SK-N-MC (cell line): ENCODE measurements around the gene VAV1.
"Not testable (repeated sequence)": the region's sequence is repeated elsewhere in the genome, so short reads cannot be mapped to it uniquely, and the experiment has no call there.

ENCODE experiments used
- DNase-seq: peaks from one replicate; pipeline ENCODE4 v3.0.0-alpha.2; 2011; ENCODE audit warnings: low read depth, low spot score
- H3K27ac ChIP-seq: fragments of 200-600 bp; sonication (generic); 2 replicates; pipeline ENCODE4 v1.5.1; 2016; ENCODE audit warnings: mixed run types
- H3K36me3 ChIP-seq: fragments of 200-600 bp; sonication (generic); 2 replicates; pipeline ENCODE4 v1.6.1; 2017; ENCODE audit warnings: antibody characterized with exemption, low read length, mixed read lengths; ENCODE audit not compliant: insufficient read depth
- H3K4me3 ChIP-seq: fragments of 200-600 bp; sonication (generic); 2 replicates; pipeline ENCODE4 v1.5.1; 2016
- H3K9ac ChIP-seq: fragments of 200-600 bp; sonication (generic); 2 replicates; pipeline ENCODE4 v1.8.0; 2017; ENCODE audit warnings: mixed run types, mixed read lengths; ENCODE audit not compliant: insufficient read length
- H3K9me3 ChIP-seq: fragments of 200-600 bp; sonication (generic); 2 replicates; pipeline ENCODE4 v1.6.1; 2017; ENCODE audit warnings: low read depth, mild to moderate bottlenecking, antibody characterized with exemption, low read length, moderate library complexity, mixed read lengths
- EZH2 ChIP-seq: fragments of 200-600 bp; sonication (generic); IDR thresholded peaks from one replicate; pipeline ENCODE4 v1.6.1; 2017; ENCODE audit warnings: antibody characterized with exemption
- FOXP2 ChIP-seq: optimal IDR thresholded peaks from 2 replicates; pipeline ENCODE3; 2011; ENCODE audit warnings: mild to moderate bottlenecking, moderate library complexity; ENCODE audit not compliant: insufficient read depth; ENCODE audit errors: extremely low read length, control extremely low read depth
- POLR2AphosphoS5 ChIP-seq: IDR thresholded peaks from 2 replicates; pipeline ENCODE4 v1.6.1; 2012; ENCODE audit warnings: mild to moderate bottlenecking, low read depth, low read length, borderline replicate concordance

VAV1 gene

GRCh38 chr19:6853868-6854267 is 81.4 kb downstream of the VAV1 start:
- Histone ChIP-seq H3K36me3 (no peaks in the 10 kb centered on the region), H3K27ac (no peak overlapping the region), H3K9ac (no peak overlapping the region), H3K9me3 (no peaks in the 10 kb centered on the region), H3K4me3 (no peak overlapping the region)
- TF ChIP-seq FOXP2, result no peak
- no peak for TF ChIP-seq POLR2AphosphoS5
- no peak for TF ChIP-seq EZH2
- DNase-seq, result no peak

GRCh38 chr19:6854758-6855157 is 82.2 kb downstream of the VAV1 start:
- no peaks in the 10 kb centered on the region for H3K9me3 ChIP-seq
- no peaks in the 10 kb centered on the region for H3K36me3 ChIP-seq
- DNase-seq, result no peak
- H3K4me3 ChIP-seq, result no peak overlapping the region
- TF ChIP-seq FOXP2 (no peak), POLR2AphosphoS5 (no peak), EZH2 (no peak)
- H3K9ac ChIP-seq, result no peak overlapping the region
- no peak overlapping the region for H3K27ac ChIP-seq

DNA sequence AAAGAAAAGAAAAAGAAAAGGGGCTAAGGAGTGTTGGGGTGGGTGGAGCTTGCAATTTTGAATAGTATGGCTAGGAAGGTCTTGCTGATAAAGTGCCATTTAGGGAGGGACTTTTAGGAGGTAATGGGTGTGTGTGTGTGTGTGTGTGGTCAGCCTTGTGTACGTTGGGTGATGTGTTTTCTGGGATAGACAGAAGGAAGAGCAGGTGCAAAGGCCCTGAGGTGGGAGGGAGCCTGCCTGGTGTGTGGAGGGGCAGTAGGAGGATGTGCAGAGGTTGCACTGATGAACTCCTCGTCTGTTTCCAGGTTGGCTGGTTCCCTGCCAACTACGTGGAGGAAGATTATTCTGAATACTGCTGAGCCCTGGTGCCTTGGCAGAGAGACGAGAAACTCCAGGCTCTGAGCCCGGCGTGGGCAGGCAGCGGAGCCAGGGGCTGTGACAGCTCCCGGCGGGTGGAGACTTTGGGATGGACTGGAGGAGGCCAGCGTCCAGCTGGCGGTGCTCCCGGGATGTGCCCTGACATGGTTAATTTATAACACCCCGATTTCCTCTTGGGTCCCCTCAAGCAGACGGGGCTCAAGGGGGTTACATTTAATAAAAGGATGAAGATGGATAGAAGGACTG is 84.4 kb downstream of the VAV1 start:
- Histone ChIP-seq H3K9me3 (no peaks in the 10 kb centered on the region), H3K27ac (no peak overlapping the region), H3K9ac (no peak overlapping the region), H3K4me3 (no peak overlapping the region), H3K36me3 (no peaks in the 10 kb centered on the region)
- TF ChIP-seq FOXP2, result no peak
- no peak for TF ChIP-seq EZH2
- no peak for TF ChIP-seq POLR2AphosphoS5
- DNase-seq, result no peak

DNA sequence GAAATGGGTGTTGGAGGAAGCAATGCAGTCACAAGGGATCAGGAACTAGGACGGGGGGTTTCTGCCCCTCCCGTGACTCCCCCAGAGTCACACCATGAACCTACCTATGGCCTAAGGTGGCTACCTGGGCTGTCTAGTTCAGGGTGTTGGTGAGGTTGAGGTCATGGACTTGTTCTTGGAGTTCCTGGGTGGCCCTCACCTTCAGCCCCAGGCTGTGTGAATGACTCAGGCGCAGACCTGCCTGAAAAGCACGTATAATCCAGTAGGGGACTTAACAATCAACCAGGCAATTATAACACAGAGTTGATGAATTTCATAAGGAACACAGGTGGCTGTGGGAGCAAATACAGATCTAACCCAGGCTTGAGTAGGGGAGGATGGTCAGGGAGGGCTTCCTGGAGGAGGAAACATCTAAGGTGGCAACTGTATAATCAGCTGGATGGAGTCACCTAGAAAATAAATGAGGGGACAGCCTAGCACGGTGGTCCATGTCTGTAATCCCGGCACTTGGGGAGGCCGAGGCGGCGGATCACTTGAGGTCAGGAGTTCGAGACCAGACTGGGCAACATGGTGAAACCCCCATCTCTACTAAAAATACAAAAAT is 89.3 kb downstream of the VAV1 start:
- no peaks in the 10 kb centered on the region for H3K9me3 ChIP-seq
- H3K4me3 ChIP-seq, result no peak overlapping the region
- H3K27ac ChIP-seq, result no peak overlapping the region
- H3K9ac ChIP-seq, result no peak overlapping the region
- TF ChIP-seq POLR2AphosphoS5 (no peak), FOXP2 (no peak), EZH2 (no peak)
- no peak for DNase-seq
- no peaks in the 10 kb centered on the region for H3K36me3 ChIP-seq

DNA sequence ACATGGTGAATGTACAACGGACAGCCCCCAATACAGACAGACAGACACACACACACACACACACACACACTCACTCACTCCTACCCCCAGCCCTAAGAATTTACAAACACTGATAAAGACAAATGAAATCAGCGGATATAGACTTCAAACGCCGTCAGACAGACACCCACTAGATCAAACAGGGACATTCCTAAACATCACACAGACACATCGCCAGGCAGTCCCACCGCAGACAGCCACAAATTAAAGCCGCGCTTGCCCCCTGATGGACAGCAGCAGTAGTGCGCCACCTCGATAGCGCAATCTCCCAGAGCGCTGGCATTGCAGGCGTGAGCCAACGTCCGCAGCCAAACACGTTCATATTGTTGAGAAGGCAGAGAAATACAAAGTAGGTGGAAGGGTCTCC is 90.2 kb downstream of the VAV1 start:
- Histone ChIP-seq H3K9ac (no peak overlapping the region), H3K9me3 (no peaks in the 10 kb centered on the region), H3K27ac (no peak overlapping the region), H3K36me3 (no peaks in the 10 kb centered on the region), H3K4me3 (peak overlapping the region; percentile 76)
- peak; percentile 67 for DNase-seq
- TF ChIP-seq POLR2AphosphoS5 (no peak), EZH2 (no peak), FOXP2 (no peak)

GRCh38 chr19:6864325-6864940 is 91.9 kb downstream of the VAV1 start:
- Histone ChIP-seq H3K4me3 (no peak overlapping the region), H3K27ac (no peak overlapping the region), H3K9ac (no peak overlapping the region), H3K9me3 (no peaks in the 10 kb centered on the region), H3K36me3 (no peaks in the 10 kb centered on the region)
- no peak for DNase-seq
- no peak for TF ChIP-seq FOXP2
- no peak for TF ChIP-seq EZH2
- TF ChIP-seq POLR2AphosphoS5, result no peak

DNA sequence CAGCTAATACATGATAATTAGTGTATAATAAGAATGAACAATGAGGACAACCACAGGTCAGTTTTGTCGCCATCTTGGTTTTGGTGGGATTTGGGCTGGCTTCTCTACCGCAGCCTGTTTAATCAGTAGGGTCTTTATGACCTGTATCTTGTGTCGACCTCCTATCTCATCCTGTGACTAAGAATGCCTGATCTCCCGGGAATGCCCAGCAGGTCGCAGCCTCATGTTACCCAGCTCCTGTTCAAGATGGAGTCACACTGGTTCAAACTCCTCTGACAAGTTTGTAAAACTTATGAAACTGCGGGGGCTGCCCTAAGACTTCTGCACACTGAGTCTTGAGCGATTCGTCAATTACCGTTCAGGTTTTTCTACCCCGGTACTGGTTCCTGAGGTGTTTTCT is 93.3 kb downstream of the VAV1 start:
- Histone ChIP-seq H3K36me3 (no peaks in the 10 kb centered on the region), H3K4me3 (no peak overlapping the region), H3K9ac (no peak overlapping the region), H3K27ac (no peak overlapping the region), H3K9me3 (no peaks in the 10 kb centered on the region)
- DNase-seq, result no peak
- no peak for TF ChIP-seq EZH2
- TF ChIP-seq POLR2AphosphoS5, result no peak
- no peak for TF ChIP-seq FOXP2

DNA sequence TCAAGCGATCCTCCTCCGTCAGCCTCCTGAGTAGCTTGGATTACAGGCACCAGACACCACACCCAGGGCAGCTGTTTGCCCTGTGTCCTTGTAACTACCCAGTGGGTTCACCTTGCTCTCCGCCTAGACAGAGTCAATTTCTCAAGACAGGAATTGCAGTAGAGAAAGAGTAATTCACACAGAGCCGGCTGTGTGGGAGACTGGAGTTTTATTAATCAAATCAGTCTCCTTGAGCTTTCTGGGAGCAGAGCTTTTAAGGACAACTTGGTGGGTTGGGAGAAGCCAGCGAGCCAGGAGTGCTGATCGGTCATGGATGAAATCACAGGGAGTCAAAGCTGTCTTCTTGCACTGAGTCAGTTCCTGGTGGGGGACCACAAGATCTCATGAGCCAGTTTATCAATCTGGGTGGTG is 94.2 kb downstream of the VAV1 start:
- H3K9ac ChIP-seq, result no peak overlapping the region
- no peak for TF ChIP-seq FOXP2
- TF ChIP-seq POLR2AphosphoS5, result no peak
- TF ChIP-seq EZH2, result no peak
- DNase-seq, result no peak
- H3K36me3 ChIP-seq, result no peaks in the 10 kb centered on the region
- H3K4me3 ChIP-seq, result no peak overlapping the region
- no peak overlapping the region for H3K27ac ChIP-seq
- no peaks in the 10 kb centered on the region for H3K9me3 ChIP-seq

- no peak for TF ChIP-seq FOXP2
- TF ChIP-seq POLR2AphosphoS5, result no peak
- TF ChIP-seq EZH2, result no peak
- H3K9ac ChIP-seq, result no peak overlapping the region
- H3K27ac ChIP-seq, result no peak overlapping the region
- H3K4me3 ChIP-seq, result no peak overlapping the region
- H3K36me3 ChIP-seq, result no peaks in the 10 kb centered on the region
- no peaks in the 10 kb centered on the region for H3K9me3 ChIP-seq
- DNase-seq, result no peak
Measured at GRCh38 chr19:6868351-6868750, 95.8 kb downstream of the VAV1 start.

DNA sequence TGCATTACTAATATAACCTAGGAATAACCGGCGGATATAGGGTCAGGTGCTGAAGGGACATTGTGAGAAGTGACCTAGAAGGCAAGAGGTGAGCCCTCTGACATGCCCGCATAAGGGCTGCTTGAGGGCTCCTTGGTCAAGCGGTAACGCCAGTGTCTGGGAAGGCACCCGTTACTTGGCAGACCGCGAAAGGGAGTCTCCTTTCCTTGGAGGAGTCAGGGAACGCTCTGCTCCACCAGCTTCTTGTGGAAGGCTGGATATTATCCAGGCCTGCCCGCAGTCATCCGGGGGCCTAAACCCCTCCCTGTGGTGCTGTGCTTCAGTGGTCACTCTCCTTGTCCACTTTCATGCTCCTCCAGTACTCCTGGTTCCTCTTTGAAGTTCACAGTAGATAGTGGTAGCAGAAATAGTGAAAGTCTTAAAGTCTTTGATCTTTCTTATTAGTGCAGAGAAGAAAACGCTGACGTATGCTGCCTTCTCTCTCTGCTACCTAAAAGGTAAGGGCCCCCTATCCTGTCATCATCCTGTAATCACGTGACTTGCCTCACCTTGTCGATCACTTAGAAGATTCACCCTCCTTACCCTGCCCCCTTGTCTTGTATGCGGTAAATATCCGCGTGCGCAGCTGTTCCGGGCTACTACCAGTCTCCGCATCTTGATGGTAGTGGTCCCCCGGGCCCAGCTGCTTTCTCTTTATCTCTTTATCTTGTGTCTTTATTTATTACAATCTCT is 96.8 kb downstream of the VAV1 start:
- not testable (repeated sequence) for H3K27ac ChIP-seq, H3K9ac ChIP-seq, H3K4me3 ChIP-seq, H3K36me3 ChIP-seq, H3K9me3 ChIP-seq, DNase-seq
